Measurements from ENCODE around the gene DNAJB8.

The DNAJB8 gene

DNA sequence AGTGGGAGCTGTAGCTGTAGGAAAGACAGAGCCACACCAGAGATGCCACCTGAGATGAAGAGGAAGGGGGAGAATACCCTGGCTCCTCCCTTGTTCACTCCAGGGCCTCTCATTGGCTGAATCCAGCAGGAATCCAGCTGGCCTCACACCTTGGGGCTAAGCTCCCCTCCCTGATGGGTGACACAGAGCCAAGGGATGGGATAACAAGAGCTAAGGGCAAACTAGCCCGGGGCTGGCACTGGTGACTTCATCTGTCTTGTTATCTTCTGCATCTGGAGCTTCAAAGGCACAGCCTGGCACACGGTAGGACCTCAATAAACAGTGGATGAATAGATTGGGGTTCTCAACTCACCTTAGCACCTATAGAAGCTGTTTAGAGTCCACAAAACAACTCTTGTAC is 40.1 kb upstream of the DNAJB8 start:
- H3K9me2 ChIP-seq (replicated peaks; ENCODE audit: control insufficient read depth, low read length), result no peaks in the 10 kb centered on the region
- H3K4me1 ChIP-seq (ENCODE audit: control insufficient read depth, low read length), result no peaks in the 10 kb centered on the region
- H3K27ac ChIP-seq (ENCODE audit: low read depth, low read length), result no peak overlapping the region
- no peak for TF ChIP-seq EZH2phosphoT487 (IDR thresholded peaks at IDR 0.05; ENCODE audit: borderline replicate concordance, low read length)
- TF ChIP-seq, protein P1, sequence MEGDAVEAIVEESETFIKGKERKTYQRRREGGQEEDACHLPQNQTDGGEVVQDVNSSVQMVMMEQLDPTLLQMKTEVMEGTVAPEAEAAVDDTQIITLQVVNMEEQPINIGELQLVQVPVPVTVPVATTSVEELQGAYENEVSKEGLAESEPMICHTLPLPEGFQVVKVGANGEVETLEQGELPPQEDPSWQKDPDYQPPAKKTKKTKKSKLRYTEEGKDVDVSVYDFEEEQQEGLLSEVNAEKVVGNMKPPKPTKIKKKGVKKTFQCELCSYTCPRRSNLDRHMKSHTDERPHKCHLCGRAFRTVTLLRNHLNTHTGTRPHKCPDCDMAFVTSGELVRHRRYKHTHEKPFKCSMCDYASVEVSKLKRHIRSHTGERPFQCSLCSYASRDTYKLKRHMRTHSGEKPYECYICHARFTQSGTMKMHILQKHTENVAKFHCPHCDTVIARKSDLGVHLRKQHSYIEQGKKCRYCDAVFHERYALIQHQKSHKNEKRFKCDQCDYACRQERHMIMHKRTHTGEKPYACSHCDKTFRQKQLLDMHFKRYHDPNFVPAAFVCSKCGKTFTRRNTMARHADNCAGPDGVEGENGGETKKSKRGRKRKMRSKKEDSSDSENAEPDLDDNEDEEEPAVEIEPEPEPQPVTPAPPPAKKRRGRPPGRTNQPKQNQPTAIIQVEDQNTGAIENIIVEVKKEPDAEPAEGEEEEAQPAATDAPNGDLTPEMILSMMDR (IDR thresholded peaks at IDR 0.05; ENCODE audit: low read depth, low read length, poor library complexity, severe bottlenecking), result no peak
- no peaks in the 10 kb centered on the region for H3K36me3 ChIP-seq (ENCODE audit: control insufficient read depth, low read length)
- H3F3A ChIP-seq (ENCODE audit: control insufficient read depth, insufficient read depth), result no peaks in the 10 kb centered on the region
- H3K4me2 ChIP-seq (ENCODE audit: low read length), result no peak overlapping the region
- no peaks in the 10 kb centered on the region for H4K20me1 ChIP-seq (ENCODE audit: control insufficient read depth, insufficient read depth, low read depth, low read length)
- H3K4me3 ChIP-seq (ENCODE audit: low read length), result no peak overlapping the region
- no peaks in the 10 kb centered on the region for H3K79me2 ChIP-seq (ENCODE audit: control insufficient read depth, low read length)
- 0 out of 2 replicates have a peak, but pooled peaks cover 5% of the 10 kb centered on the region for H3K27me3 ChIP-seq (ENCODE audit: control insufficient read depth, low read length)
- peaks cover 6% of the 10 kb centered on the region; the same call in 1 of the 2 replicates for H3K9me3 ChIP-seq (ENCODE audit: control insufficient read depth, insufficient read depth, low read length)

DNA sequence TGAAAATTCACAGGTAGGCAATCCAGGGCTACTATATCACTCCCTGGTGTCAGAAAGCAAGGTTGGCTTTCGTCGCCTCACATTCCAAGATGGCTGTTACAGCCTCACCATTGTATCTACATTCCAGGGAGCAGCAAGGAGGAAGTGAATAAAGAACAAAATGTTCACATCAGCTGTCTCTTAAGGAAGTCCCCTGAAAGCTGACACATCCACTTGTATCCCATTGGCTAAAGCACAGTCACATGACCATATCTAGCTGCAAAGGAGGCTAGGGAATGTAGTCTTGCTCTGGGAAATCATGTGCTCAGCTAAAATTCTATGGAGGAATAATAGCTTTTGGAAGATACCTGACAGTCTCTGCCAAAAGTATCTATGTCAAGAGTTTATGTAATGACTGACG is 39.1 kb upstream of the DNAJB8 start:
- H3K4me1 ChIP-seq (ENCODE audit: control insufficient read depth, low read length), result no peaks in the 10 kb centered on the region
- H3K9me3 ChIP-seq (ENCODE audit: control insufficient read depth, insufficient read depth, low read length), result peaks cover 6% of the 10 kb centered on the region; the same call in 1 of the 2 replicates
- no peaks in the 10 kb centered on the region for H3K36me3 ChIP-seq (ENCODE audit: control insufficient read depth, low read length)
- H3K4me3 ChIP-seq (ENCODE audit: low read length), result no peak overlapping the region
- H3K27me3 ChIP-seq (ENCODE audit: control insufficient read depth, low read length), result 0 out of 2 replicates have a peak, but pooled peaks cover 5% of the 10 kb centered on the region
- no peaks in the 10 kb centered on the region for H3K9me2 ChIP-seq (replicated peaks; ENCODE audit: control insufficient read depth, low read length)
- no peaks in the 10 kb centered on the region for H3K79me2 ChIP-seq (ENCODE audit: control insufficient read depth, low read length)
- no peak overlapping the region for H3K27ac ChIP-seq (ENCODE audit: low read depth, low read length)
- no peaks in the 10 kb centered on the region for H3F3A ChIP-seq (ENCODE audit: control insufficient read depth, insufficient read depth)
- TF ChIP-seq, protein P1 (IDR thresholded peaks at IDR 0.05; ENCODE audit: low read depth, low read length, poor library complexity, severe bottlenecking), result no peak
- no peak for TF ChIP-seq EZH2phosphoT487 (IDR thresholded peaks at IDR 0.05; ENCODE audit: borderline replicate concordance, low read length)
- no peaks in the 10 kb centered on the region for H4K20me1 ChIP-seq (ENCODE audit: control insufficient read depth, insufficient read depth, low read depth, low read length)
- H3K4me2 ChIP-seq (ENCODE audit: low read length), result no peak overlapping the region

DNA sequence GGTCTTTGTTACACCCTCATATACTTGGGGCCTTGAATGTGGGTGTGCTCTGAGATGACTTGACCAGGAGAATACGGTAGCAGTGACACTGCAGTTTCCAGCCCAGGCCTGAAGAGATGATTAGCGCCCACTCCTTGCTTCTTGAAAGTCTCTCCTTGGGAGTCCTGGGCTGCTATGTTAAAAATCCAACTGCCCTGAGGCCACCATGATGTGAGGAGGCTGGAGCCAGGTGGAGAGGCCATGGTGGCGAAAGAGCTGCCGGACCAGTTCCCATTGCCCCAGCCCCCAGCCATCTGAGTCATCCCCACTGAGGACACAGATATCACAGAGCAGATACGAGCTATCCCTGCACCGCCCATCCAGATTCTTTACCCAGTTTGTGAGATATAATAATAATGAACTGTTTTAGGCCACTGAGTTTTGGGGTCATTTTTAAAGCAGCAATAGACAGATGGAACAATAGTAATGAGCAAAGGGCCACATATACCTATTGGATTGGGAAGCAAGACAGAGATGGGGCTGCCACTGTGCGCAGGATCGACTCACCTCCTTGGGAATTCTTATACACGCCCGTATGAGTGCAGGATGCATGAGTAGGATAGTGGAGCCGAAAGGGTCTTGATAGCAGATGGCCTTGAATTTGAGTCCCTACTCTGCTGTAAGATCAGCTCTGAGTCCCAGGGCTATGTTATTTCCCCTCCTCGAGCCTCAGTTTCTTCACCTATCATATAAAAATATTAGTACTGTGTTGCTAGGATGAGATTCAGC is 38.5 kb upstream of the DNAJB8 start:
- no peaks in the 10 kb centered on the region for H4K20me1 ChIP-seq (ENCODE audit: control insufficient read depth, insufficient read depth, low read depth, low read length)
- no peaks in the 10 kb centered on the region for H3K79me2 ChIP-seq (ENCODE audit: control insufficient read depth, low read length)
- H3K27me3 ChIP-seq (ENCODE audit: control insufficient read depth, low read length), result 0 out of 2 replicates have a peak, but pooled peaks cover 5% of the 10 kb centered on the region
- H3K9me3 ChIP-seq (ENCODE audit: control insufficient read depth, insufficient read depth, low read length), result peaks cover 6% of the 10 kb centered on the region; the same call in 1 of the 2 replicates
- H3K4me1 ChIP-seq (ENCODE audit: control insufficient read depth, low read length), result no peaks in the 10 kb centered on the region
- no peak for TF ChIP-seq EZH2phosphoT487 (IDR thresholded peaks at IDR 0.05; ENCODE audit: borderline replicate concordance, low read length)
- TF ChIP-seq, protein P1 (IDR thresholded peaks at IDR 0.05; ENCODE audit: low read depth, low read length, poor library complexity, severe bottlenecking), result no peak
- no peaks in the 10 kb centered on the region for H3K36me3 ChIP-seq (ENCODE audit: control insufficient read depth, low read length)
- no peak overlapping the region for H3K4me2 ChIP-seq (ENCODE audit: low read length)
- no peaks in the 10 kb centered on the region for H3K9me2 ChIP-seq (replicated peaks; ENCODE audit: control insufficient read depth, low read length)
- H3K4me3 ChIP-seq (ENCODE audit: low read length), result no peak overlapping the region
- no peak overlapping the region for H3K27ac ChIP-seq (ENCODE audit: low read depth, low read length)
- no peaks in the 10 kb centered on the region for H3F3A ChIP-seq (ENCODE audit: control insufficient read depth, insufficient read depth)
